ENCODE results near the gene VCP. TPM values are rescaled to one million over a fixed set of nuclear protein-coding genes. Genes with fewer than 3 reads are reported as not detected.
"Not testable (repeated sequence)": the region's sequence is repeated elsewhere in the genome, so short reads cannot be mapped to it uniquely, and the experiment has no call there.

The VCP gene
- total RNA-seq, 1 donor from 2014 or later: 292 TPM

DNA sequence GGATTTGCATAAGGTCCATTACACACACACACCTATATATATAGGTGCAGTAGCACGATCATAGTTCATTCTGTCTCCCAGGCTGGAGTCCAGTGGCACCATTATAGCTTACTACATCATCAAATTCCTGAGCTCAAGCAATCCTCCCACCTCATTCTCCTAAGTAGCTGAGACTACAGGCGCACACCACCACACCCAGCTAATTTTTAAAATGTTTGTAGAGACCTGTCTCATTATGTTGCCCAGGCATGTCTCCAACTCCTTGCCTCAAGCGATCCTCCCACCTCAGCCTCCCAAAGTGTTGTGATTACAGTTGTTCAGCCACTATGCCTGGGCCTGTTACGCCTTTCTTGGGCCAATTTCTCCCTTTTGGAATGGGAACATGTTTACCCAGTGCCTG, 43.2 kb downstream of the VCP start:
- intact Hi-C loops (cut with micrococcal nuclease): no loop called here

DNA sequence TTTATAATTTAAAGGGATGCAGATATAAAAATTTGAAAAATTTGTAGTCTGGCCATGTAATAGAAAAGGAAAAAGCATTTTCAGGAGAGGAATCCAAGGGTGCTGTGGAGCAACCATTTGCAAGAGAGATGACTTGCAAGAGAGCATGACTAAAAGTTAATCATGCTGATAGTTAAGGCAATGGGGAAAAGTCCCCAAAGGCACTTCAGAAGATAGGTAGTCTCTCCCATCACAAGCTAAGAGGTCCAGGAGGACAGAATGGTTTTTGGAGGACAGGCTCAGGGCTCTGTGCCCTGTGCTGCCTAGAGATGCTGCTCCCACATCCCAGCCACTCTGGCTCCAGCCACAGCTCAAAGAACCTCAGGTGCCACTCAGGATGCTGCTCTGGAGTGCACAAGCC, 44.1 kb downstream of the VCP start:
- intact Hi-C loops (cut with micrococcal nuclease): no loop called here

GRCh38 chr9:35027860-35028259, 44.6 kb downstream of the VCP start:
- intact Hi-C loops (cut with micrococcal nuclease): no loop called here

GRCh38 chr9:35027374-35027773, 45.1 kb downstream of the VCP start:
- intact Hi-C loops (cut with micrococcal nuclease): no loop called here

GRCh38 chr9:35026671-35027070, 45.8 kb downstream of the VCP start:
- intact Hi-C loops (cut with micrococcal nuclease): no loop called here

DNA sequence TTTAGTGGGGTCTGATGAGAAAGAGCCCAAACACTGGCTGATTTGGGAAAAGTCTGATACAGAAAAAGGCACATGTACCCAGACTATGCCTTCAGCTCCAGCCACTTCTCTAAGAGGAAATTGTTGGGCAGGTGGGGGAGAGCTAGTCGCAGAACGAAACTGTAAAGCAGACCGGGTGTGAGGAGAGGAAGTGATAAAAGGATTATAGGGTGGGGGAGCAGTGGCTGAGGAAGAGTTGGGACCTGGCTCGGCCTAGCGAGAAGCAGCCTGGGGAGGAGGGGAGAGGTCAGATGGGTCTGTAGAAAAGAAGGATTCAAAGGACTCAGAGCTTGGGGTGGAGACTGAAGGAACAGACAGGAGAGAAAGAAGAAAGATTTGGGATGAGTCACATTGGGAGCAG, 49.0 kb downstream of the VCP start:
- intact Hi-C loops (cut with micrococcal nuclease): not testable (repeated sequence)

GRCh38 chr9:35014517-35014916, 57.9 kb downstream of the VCP start:
- intact Hi-C loops (cut with micrococcal nuclease): no loop called here

DNA sequence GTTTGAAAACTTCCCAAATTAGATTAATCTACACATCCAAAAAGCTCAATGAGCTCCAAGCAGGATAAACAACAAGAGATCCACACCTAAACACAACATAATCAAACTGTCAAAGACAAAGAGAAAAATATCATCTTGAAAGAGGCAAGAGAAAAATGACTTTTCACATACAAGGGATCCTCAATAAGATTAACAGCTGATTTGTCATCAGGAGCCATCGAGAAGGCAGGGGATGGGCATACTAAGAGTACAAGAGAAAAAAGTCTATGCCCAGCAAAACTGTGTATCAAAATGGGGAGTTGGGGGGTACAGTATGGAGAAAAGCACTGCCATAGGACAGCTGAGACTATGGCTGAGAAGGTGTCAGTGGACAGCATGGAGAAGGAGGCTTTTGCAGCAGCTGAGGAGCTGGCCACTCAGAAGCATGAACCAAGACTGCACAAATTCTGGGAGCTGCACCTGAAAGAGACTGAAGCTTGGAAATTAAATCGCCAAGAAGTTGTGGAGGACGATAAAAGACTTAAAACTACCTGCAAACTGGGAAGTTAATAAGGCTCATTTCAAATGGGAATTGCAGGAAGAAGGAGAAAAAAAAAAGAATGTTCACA, 62.0 kb downstream of the VCP start:
- intact Hi-C loops (cut with micrococcal nuclease): no loop called here

Other genes with a start within 250 kb of the VCP start
- not detected in 2 replicates for gene PHF24, start 114.3 kb downstream of the VCP start, total RNA-seq
- gene DNAJB5, start 82.9 kb downstream of the VCP start, total RNA-seq: 3.9 and 4.6 TPM in 2 replicates
- gene FANCG, start 7.3 kb upstream of the VCP start, total RNA-seq: 81.2 and 86.9 TPM in 2 replicates
- gene PIGO, start 24.0 kb upstream of the VCP start, total RNA-seq: 30.9 and 31.2 TPM in 2 replicates
- 141 and 143 TPM in 2 replicates for gene STOML2, start 30.5 kb upstream of the VCP start, total RNA-seq
- 15.8 and 16.2 TPM in 2 replicates for gene ATOSB, start 43.2 kb upstream of the VCP start, total RNA-seq
- gene UNC13B, start 89.4 kb upstream of the VCP start, total RNA-seq: 0.20 and 0.47 TPM in 2 replicates